ENCODE data around the gene NCR2. TPM values are rescaled to one million over a fixed set of nuclear protein-coding genes. Genes with fewer than 3 reads are reported as not detected.

Gene NCR2
- total and polyA plus RNA-seq, 2 of the 13 experiments (the other 11 are each of a cell fraction or from before 2014, with no cell fraction given): not detected

- TF ChIP-seq, protein P1, sequence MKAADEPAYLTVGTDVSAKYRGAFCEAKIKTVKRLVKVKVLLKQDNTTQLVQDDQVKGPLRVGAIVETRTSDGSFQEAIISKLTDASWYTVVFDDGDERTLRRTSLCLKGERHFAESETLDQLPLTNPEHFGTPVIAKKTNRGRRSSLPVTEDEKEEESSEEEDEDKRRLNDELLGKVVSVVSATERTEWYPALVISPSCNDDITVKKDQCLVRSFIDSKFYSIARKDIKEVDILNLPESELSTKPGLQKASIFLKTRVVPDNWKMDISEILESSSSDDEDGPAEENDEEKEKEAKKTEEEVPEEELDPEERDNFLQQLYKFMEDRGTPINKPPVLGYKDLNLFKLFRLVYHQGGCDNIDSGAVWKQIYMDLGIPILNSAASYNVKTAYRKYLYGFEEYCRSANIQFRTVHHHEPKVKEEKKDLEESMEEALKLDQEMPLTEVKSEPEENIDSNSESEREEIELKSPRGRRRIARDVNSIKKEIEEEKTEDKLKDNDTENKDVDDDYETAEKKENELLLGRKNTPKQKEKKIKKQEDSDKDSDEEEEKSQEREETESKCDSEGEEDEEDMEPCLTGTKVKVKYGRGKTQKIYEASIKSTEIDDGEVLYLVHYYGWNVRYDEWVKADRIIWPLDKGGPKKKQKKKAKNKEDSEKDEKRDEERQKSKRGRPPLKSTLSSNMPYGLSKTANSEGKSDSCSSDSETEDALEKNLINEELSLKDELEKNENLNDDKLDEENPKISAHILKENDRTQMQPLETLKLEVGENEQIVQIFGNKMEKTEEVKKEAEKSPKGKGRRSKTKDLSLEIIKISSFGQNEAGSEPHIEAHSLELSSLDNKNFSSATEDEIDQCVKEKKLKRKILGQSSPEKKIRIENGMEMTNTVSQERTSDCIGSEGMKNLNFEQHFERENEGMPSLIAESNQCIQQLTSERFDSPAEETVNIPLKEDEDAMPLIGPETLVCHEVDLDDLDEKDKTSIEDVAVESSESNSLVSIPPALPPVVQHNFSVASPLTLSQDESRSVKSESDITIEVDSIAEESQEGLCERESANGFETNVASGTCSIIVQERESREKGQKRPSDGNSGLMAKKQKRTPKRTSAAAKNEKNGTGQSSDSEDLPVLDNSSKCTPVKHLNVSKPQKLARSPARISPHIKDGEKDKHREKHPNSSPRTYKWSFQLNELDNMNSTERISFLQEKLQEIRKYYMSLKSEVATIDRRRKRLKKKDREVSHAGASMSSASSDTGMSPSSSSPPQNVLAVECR (CRISPR knock-in tag; IDR thresholded peaks at IDR 0.05; ENCODE audit: borderline replicate concordance): no peak; the same call in 1 of the 2 replicates
- TF ChIP-seq KDM5B (CRISPR knock-in tag; IDR thresholded peaks at IDR 0.05; ENCODE audit: borderline replicate concordance) (peak; percentile 31; the same call in 1 of the 2 replicates), ZXDC (CRISPR knock-in tag; IDR thresholded peaks at IDR 0.05) (no peak), SAFB2 (CRISPR knock-in tag; IDR thresholded peaks at IDR 0.05; ENCODE audit: borderline replicate concordance, low read depth) (no peak; the same call in 1 of the 2 replicates), KLF11 (CRISPR knock-in tag; IDR thresholded peaks at IDR 0.05) (no peak), HOXA7 (CRISPR knock-in tag; IDR thresholded peaks at IDR 0.05) (no peak), KLF16 (CRISPR knock-in tag; IDR thresholded peaks at IDR 0.05) (peak in 1 of 2 experiments; percentile 33; a peak in 1 of 4 replicates), GZF1 (CRISPR knock-in tag; IDR thresholded peaks at IDR 0.05) (peak; percentile 59; the same call in 1 of the 2 replicates), NKX3-1 (CRISPR knock-in tag; IDR thresholded peaks at IDR 0.05) (no peak), CREB1 (IDR thresholded peaks at IDR 0.05) (no peak), CREB1 (CRISPR knock-in tag; IDR thresholded peaks at IDR 0.05) (no peak), MEIS1 (CRISPR knock-in tag; IDR thresholded peaks at IDR 0.05; ENCODE audit: borderline replicate concordance) (0 out of 2 replicates have a peak, but pooled peaks have one; percentile 62), ZNF749 (CRISPR knock-in tag; IDR thresholded peaks at IDR 0.05; ENCODE audit: borderline replicate concordance) (no peak), PBX3 (CRISPR knock-in tag; IDR thresholded peaks at IDR 0.05; ENCODE audit: borderline replicate concordance) (no peak), SMARCE1 (IDR thresholded peaks at IDR 0.05; ENCODE audit: borderline replicate concordance) (no peak), CTCF (CRISPR knock-in tag; IDR thresholded peaks at IDR 0.05) (peak; percentile 98)
These were observed 32.3 kb downstream of the NCR2 start (continued) for GRCh38 chr6:41367700-41368099.

Data from HepG2 (cell line).